GM19023 (cell line): ENCODE data around the gene PLXNA4.

ENCODE experiments used
- ATAC-seq: cut with Tn5 transposase; IDR thresholded peaks from one replicate; pipeline ENCODE4 v1.9.1; 2021; ENCODE audit warnings: mild to moderate bottlenecking, moderate library complexity; ENCODE audit not compliant: unreplicated experiment

The PLXNA4 gene

DNA sequence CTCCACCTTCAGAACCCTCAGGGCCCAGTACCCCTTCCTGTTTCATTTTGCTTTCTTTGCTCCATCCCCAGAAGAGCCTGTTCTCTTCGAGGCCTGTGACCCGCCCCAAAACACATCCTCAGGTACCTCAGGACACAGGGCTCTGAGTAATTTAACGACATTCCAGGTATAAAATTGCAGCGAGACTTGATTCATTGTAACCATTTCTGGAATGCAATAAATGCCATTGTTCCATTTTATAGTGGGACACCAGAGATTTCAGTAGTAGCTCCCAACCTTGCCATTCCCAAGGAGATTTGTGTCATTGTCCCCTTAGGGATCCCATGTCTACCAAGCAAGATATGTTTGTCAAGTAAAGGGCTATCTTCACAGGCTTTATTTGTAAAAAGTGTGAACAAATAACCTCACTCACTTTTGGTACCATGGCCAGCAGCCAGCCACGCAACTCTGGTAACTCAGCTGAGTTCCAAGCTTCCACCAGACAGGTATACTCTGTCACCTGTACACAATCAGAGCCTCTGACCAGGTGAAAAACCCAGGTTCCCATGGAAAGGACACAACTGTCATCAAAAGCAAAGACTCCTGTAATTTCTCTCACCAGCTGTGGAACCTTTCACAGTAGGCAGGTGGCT is 441.3 kb downstream of the PLXNA4 start:
- no peak for ATAC-seq

DNA sequence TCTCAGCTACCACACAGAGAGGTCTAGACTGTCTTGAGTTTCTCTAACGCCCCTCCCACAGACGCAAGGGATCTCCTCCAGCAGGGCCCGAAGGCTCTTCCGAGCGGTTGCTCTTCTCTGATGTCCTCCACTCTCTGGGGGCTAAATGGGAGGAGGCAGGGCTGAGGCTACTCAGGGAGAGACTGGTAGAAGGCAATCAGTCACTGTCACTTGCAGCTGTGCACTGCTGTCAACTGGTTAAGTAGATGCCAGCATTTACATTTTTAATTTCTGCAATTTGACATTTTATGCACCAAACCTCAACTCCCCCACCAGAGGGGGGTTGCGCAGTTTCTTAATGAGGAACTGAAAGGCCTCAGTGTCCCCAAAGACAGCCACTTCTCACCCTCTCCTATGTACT is 442.8 kb downstream of the PLXNA4 start:
- no peak for ATAC-seq

DNA sequence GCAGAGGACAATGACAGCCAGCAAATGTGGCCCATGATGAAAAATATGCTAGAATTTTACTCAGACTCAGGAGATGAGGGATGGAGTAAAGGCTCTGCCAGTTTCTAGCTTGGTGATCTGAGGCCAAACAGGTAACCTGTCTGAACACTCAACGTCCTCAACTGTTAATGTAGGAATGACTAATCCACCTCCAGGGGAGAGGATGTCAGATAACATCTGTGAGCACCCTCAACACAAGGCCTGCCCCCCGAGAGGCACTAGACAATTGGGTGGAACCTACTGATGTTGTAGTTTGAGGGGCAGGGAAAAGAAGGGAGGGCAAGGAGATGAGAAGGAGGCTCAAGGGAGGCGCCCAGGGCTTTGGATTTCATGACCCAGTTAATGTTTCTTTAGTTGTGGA is 445.1 kb downstream of the PLXNA4 start:
- ATAC-seq: no peak

DNA sequence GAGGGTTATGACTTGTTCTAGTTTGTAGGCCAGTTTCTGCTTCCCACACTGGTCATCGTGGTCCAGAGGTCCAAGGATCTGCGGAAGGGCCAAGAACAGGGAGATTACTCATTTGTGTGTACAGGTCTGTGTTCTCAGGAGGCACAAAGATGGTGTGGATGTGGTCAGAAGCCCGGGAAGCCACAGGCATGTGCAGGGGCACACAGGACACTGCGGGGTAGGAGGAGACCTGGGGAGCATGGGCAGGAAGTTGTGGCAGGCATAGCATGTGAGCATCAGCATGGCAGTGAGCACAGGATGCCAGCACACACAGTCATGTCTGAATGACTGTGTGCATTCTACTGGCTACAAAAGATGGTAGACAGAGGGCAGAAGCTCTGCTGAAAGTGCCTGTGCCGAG is 445.8 kb downstream of the PLXNA4 start:
- no peak for ATAC-seq

DNA sequence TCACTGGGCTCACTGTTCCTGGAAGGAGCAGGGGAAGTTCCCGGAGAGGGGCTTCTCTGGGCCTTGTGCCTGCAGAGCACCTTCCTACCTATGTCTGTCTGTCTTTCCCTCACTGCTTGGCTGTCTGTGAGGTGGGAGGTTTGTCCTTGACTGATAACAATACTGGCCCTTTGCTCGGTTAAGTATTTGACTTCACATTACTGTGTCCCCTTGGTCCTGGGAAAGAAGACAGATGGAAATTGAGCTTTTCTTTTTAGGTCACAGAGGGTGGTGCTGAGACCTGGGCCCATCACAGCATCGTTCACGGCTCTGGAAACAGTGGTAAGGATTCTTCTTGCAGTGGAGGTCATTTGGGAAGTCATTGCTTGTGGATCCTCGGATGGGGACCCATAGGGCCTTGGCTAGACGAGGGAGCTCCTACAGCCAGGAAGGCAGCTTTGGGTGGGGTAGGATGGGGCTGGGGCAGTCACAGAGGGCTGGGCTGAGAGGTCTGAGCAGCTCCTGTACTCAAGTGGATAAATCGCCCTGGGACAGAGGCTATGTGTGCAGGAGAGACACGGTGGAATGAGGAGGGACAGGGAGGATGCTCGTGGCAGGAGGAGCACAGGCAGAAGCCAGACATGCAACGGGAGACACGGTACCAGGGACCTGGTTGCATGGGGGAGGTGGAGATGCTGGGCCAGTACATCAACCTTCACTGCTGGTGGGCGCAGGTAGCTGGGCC is 450.2 kb downstream of the PLXNA4 start:
- ATAC-seq: no peak

DNA sequence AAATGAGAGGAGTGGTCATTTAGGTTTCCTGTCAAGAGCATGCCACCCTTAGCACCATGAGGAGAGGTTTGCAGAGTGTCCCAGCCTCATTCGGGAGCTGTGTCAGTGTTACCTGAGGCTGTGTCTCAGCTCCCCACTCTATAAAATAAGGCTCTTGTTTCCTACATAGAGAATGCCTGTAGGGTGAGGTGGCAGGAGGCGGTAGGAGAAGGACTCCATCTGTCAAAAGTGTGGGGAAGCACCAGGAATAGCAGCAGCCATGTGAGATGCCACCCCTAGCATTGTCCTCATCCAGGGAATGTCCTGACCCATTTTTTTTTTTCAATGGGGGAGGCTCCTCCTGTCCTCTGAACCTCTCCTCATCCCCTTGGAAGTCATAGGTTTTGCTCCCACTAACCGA is 451.2 kb downstream of the PLXNA4 start:
- no peak for ATAC-seq

DNA sequence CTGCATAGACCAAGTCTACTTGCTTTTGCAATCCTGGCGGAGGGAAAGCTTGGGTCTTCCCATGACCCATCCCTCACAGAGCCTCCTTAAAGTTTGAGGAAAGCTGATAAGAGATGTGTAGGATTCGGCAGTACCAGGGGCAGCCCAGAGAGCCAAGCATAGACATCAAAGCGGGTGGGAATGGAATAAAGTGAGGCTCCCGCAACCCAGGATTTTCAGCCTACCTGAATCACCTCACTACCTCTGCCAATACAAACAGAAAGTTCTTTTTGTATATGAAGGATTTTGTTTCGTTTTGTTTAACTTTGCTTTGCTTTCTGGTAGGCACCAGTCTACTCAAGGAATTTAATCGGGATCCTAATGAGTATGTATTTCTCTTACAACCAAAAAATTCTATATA is 451.7 kb downstream of the PLXNA4 start:
- no peak for ATAC-seq

DNA sequence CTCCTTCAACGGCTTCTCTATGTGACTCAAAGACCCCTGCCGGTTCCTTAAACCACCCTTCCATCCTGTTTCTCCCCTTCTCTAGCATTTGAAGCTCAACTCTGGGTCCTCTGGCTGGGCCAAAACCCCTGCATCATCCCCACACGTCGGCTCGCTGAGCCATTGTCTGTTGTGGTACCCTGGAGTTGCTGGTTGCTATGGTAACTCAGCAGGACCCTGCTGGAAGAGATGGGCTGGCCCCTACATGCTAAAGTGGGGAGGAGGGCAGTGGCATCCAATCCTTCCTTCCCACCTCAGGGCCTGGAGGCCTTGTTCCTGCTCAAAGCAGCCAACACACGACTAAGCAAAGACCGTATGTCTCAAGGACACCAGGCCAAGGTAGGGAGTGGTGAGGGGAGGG is 452.5 kb downstream of the PLXNA4 start:
- no peak for ATAC-seq

DNA sequence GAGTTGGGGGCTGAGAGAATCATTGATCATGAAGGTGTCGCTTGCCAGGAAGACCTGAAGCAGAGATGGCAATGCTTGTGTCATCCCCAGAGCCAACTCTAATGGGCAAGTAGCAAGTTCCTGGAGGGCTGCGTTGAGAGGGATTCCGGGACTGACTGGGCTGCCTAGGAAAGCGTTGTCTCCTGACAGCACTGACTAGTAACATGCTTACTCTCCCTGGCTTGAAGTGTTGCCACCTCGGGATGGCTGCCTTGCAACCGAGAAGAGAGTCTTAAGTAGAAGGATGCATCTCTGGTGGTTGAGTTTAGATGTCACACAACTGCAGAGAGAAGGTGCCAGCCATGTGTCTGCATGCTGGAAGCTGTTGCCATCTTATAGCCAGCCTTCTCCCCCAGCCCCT is 453.4 kb downstream of the PLXNA4 start:
- ATAC-seq: no peak

DNA sequence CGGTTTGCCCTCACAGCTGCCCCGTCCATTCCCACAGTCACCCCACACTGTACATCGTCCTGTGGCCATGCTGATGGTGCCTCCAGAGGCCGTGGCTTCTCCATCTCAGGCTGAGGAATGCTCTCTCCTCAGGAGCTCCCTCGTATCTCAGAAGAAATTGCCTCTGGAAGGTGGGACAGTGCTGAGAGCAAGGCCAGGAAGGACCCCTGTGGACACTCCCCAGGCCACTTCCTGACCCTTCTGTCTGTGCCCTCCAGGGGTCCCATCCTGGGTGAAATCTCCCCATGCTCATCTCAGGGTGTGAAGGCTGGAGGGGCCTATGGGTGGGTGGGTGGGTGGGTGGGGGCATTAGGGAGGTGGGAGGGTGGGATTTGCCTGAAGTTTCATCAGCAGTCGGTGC is 454.3 kb downstream of the PLXNA4 start:
- ATAC-seq: no peak

DNA sequence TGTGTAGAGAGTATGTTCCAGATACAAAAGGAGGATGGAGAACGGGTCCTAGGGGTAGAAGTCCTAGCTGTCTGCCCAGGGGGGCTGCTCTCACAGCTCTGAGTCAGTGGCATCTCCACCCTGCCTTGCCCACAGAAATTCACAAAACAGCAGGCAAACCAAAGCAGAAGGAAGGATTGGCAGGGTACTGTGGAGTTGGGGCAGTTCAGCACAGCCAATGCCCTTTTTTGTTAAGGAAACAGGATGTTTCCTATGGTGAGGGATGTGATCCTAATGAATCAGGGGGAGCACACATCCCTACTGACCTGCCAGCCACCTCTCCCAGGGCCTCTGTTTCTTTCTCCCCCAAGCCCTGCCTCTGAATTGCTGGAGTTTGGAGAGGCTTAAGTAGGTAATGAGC is 457.6 kb downstream of the PLXNA4 start:
- no peak for ATAC-seq

DNA sequence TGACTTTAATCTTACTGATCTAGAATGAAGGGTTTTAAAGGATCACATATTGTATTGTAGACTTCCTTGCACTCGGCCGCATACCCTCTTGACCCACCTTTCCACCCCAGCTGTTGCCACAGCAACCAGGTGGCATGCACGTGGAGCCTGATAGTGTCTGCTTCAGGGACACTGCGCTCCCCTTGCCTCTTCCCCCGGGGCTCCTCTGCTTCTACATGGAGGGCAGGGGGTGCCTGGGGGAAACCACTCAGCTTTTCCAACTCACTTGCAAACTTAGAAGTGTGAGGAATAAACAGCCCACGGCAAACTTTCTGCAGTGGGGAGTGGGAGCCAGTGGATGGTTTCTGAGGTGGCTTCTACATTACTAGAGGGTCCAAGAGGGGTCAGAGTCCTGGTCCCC is 458.6 kb downstream of the PLXNA4 start:
- ATAC-seq: no peak

DNA sequence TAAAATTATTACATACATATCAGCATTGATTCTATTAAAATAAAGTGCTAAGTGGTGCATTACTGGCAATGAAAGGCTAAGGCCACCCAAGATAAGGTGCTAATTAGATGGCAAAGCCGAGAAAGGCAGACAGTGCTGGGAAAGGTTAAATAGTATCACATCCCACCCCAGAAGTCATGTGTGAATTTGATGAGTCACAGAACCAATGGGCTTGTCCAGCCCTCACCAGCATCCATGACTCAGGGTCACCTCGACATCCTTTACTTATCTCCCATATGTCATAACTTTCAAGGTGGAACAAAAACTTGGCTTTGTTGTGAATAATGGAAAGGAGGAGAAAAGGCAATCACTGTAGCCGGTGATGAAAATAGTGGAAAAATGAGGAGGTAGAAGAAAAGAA is 459.1 kb downstream of the PLXNA4 start:
- ATAC-seq: no peak

DNA sequence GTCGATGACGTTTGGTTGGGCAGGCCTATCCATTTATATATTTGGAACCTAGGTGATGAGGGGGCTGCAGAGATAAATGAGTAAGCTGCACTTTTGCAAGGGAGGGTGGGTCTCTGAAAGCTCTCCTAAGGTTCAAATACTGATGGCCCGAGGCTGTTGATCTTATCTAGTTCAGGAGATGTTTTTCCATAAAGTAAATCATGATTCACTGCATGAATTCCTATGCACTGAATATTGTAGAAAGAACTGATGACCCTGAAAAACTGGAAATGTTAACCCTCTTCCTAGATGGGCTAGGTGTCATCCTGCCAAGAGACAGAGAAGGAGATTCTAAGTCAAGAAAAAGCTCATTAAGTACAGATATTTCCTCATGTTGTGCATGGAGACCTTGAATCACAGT is 459.9 kb downstream of the PLXNA4 start:
- no peak for ATAC-seq

DNA sequence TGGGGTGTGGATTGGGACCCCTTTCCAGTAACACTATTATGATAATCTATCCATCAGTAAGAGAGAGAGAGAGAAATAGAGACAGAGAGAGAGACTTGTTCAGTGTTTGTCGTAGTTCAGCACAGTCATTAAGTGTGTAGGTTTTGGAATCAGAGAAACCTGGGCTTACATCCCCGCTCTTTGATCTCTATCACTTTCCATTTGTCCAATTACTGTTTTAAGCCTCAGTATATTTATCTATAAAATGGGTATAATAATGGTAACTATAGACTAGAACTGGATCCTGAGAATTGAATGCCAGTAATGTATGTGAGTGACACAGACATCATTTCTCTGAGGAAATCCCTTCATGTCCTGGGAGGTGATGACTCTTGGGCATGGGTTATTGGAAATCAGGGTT is 460.5 kb downstream of the PLXNA4 start:
- ATAC-seq: no peak

DNA sequence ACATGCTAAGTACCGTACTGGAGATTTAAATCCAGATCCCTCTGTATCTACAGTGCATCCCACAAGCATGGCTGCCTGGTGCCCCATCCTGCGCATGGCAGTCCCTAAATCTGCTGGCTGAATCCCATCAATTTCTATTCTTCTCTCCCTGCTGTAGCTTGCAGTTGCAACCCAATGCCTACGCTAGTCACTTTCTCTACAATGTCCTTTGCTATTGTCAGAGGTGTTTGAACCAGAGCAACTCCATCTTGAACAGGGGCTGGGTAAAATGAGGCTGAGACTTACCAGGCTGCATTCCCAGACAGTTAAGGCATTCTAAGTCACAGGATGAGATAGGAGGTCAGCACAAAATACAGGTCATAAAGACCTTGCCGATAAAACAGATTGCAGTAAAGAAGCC is 461.2 kb downstream of the PLXNA4 start:
- ATAC-seq: no peak

DNA sequence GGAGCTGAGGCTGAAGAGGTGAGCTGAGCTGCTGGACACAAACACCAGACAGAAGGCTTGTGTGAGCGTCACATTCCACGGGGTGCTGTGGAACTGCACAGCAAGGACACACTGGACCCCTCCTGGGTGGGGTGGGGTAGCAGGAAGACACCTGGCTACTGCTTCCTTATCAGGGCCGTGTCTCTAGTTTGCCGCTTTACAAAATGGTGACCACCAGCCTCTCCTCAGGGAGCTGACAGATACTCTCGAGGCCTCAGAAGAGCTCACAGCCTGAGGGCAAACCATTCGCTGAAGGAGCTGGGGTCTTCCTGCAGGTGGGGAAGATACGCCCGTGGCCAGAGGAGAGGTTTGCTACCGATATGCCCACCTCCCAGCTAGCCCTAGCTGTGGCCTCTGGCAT is 461.9 kb downstream of the PLXNA4 start:
- ATAC-seq: no peak

DNA sequence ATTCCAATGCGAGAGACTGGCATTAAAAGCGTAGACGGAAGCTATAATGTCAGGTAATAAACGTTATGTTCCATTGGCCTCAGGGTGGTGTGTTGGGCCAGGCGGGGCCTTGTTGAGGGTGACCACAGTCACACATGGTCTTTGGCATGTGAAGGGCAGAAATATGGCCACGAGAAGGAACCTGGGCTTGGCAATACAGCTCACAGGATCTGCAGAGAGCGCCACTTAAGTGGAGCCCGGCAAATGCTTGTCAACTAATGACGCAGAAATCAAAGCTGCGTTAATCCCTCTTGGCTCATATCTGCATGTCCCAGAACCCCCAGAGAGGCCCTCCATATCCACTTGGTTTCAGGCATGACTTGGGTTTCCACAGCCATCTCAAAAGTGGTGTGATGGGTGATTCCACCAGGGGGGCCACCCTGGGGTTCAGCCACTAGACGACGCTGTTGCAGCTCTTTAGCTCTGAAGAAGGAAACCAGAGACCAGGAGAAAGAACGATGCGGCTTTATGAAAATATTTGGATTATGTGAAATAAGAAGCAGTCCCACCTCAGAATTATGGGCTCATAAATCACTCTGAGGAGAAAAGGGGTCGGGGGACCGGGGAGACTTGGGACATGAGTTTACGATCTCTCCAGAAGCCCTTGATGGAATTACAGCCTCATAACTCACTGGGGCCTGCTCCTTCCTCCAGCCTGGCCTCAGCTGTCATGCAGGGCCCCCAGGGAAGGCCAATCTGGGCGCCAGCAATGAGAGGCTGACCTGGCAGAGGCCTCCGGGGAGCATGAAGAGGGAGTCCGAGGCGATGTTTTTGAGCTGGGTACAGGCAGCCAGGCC is 462.5 kb downstream of the PLXNA4 start:
- ATAC-seq: no peak

DNA sequence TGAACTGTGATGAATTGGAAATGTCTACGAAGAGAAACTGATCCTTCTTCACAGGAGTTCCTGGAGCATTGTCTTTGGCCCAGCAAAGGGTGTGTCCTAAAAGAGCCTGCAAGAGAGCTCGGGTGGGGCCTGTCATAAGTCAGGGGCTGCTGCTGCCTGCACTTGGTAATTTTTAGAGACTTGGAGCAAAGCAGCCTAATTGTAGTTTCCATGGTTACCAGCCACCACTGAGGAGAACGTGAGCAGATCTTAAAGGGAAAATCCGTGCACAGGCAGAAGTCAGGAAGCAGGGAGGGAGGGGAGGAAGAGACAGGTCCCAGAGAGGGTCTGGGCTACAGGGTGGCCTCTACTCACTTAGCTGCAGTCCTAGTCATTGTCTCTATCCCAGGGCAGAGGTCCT is 463.6 kb downstream of the PLXNA4 start:
- ATAC-seq: no peak

DNA sequence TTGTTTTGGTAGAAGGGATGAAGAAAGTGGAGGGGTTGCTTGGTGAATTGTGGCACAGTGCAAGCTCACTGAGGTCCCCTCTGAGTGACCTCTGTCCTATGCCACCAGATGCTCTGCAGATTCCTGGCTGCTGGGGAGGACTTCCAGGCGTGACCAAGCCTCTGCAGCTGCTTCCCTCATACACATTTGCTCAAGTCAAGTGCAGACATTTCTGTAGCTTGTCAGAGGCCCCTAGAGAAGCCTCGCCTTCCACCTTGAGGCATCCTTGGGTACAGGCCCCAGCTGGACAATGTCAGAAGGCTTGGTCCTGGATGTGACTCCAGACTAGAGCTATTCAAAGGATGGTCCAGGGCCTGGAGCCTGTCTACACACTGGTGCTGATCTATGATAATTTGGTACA is 464.2 kb downstream of the PLXNA4 start:
- ATAC-seq: no peak

DNA sequence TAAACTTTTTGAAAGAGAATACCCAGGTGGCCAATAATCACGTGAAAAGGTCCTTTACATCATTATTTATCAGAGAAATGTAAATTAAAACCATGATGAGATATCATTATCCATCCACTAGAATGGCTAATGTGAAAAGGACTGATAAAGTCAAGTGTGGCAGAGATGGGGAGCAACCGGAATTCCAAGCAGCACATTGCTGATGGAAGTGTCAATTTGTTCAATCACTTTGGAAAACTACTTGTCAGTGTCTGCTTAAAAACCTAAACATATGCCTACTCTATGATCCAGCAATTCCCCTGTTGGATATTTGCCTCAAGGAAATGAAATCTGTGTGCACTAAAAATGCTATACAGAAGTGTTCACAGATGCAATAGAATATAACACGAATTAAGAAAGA is 465.6 kb downstream of the PLXNA4 start:
- ATAC-seq: no peak

DNA sequence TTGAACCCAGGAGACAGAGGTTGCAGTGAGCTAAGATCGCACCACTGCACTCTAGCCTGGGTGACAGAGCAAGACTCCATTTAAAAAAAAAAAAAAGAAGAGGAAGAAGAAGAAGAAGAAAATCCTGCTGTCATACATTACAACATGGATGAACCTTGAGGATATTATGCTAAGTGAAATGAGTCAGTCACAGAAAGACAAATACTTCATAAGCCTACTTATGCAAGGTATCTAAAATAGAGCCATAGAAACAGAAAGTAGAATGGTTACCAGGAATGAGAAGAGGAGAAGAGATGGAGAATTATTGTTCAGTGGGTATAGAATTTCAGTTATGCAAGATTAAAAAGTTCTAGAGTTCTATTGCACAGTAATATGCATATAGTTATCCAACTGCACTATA is 466.5 kb downstream of the PLXNA4 start:
- ATAC-seq: no peak
